CD14-positive monocyte (primary cell): ENCODE data around the gene RGS3. TPM values are rescaled to one million over a fixed set of nuclear protein-coding genes. Genes with fewer than 3 reads are reported as not detected.
A peak's percentile ranks its signal among the peaks of the same experiment; 100 is the strongest.

Source experiments
- DNase-seq, 3 donors: peaks; one replicate each; pipeline ENCODE4 v3.0.0-alpha.2; 2011 to 2022
- H2AFZ ChIP-seq: 2 replicates; pipeline ENCODE4 v1.6.0; 2012; ENCODE audit warnings: mild to moderate bottlenecking, low read depth, low read length, inconsistent platforms; ENCODE audit not compliant: insufficient read depth, poor library complexity, severe bottlenecking
- H3K27ac ChIP-seq, 2 donors: 1 replicate in 1 of 2; 2 replicates in 1 of 2; pipeline ENCODE4 v1.5.1; 2012 to 2013; ENCODE audit warnings: low read length in 2 of 2, control low read depth in 1 of 2, inconsistent platforms in 1 of 2, low read depth in 1 of 2, mild to moderate bottlenecking in 1 of 2
- H3K27me3 ChIP-seq, 2 donors: one replicate each; pipeline versions ENCODE4 v1.6.0 to v1.6.1; 2011 to 2013; ENCODE audit warnings: low read length in 2 of 2; ENCODE audit not compliant: control insufficient read depth in 2 of 2, insufficient read depth in 2 of 2
- H3K36me3 ChIP-seq, 2 donors: replicated peaks in 1 of 2; 1 replicate in 1 of 2; 2 replicates in 1 of 2; pipeline versions ENCODE4 v1.5.1 to v1.6.1; 2012 to 2013; ENCODE audit warnings: low read length in 2 of 2, control low read depth in 1 of 2, inconsistent platforms in 1 of 2, mild to moderate bottlenecking in 1 of 2; ENCODE audit not compliant: insufficient read depth in 2 of 2, control insufficient read depth in 1 of 2
- H3K4me1 ChIP-seq, 2 donors: 1 replicate in 1 of 2; 2 replicates in 1 of 2; pipeline versions ENCODE4 v1.5.1 to v1.6.1; 2012 to 2013; ENCODE audit warnings: low read length in 2 of 2, control low read depth in 1 of 2, inconsistent platforms in 1 of 2, mild to moderate bottlenecking in 1 of 2, moderate library complexity in 1 of 2; ENCODE audit not compliant: insufficient read depth in 2 of 2, control insufficient read depth in 1 of 2
- H3K4me2 ChIP-seq: replicated peaks from 2 replicates; pipeline ENCODE3; 2012; ENCODE audit warnings: low read length, moderate library complexity, mild to moderate bottlenecking; ENCODE audit not compliant: poor library complexity, severe bottlenecking; ENCODE audit errors: extremely low read depth
- H3K4me3 ChIP-seq, 3 experiments: fragments of 200-600 bp in 1 of 3; sonication (generic) in 1 of 3; replicated peaks in 1 of 3; 1 replicate in 2 of 3; 2 replicates in 1 of 3; pipeline ENCODE4 v1.5.1; 2011 to 2013; ENCODE audit warnings: low read length in 3 of 3, mild to moderate bottlenecking in 3 of 3, control low read depth in 2 of 3, low read depth in 2 of 3, inconsistent platforms in 1 of 3, moderate library complexity in 1 of 3
- H3K79me2 ChIP-seq: 2 replicates; pipeline ENCODE4 v1.6.0; 2012; ENCODE audit warnings: mild to moderate bottlenecking, control low read depth, inconsistent platforms, low read length, moderate library complexity; ENCODE audit not compliant: insufficient read depth
- H3K9ac ChIP-seq: 2 replicates; pipeline ENCODE4 v1.6.0; 2017; ENCODE audit warnings: low read length, mild to moderate bottlenecking; ENCODE audit not compliant: insufficient read depth, poor library complexity, severe bottlenecking
- H3K9me3 ChIP-seq, 2 donors: replicated peaks in 1 of 2; 1 replicate in 1 of 2; 2 replicates in 1 of 2; pipeline versions ENCODE4 v1.5.1 to v1.6.1; 2012 to 2013; ENCODE audit warnings: low read length in 2 of 2, control low read depth in 1 of 2; ENCODE audit not compliant: control insufficient read depth in 1 of 2, insufficient read depth in 1 of 2
- H4K20me1 ChIP-seq: 2 replicates; pipeline ENCODE4 v1.6.0; 2012; ENCODE audit warnings: mild to moderate bottlenecking, low read length, control low read depth, moderate library complexity; ENCODE audit not compliant: insufficient read depth
- H3K27ac Mint-ChIP-seq, 7 donors: one replicate each; pipeline ENCODE4 v1.8.0; 2020; ENCODE audit warnings: mild to moderate bottlenecking in 7 of 7, mixed read lengths in 7 of 7, moderate library complexity in 6 of 7, inconsistent platforms in 2 of 7
- H3K27me3 Mint-ChIP-seq, 3 donors: one replicate each; pipeline ENCODE4 v1.8.0; 2021 to 2022; ENCODE audit warnings: low read depth in 3 of 3, mild to moderate bottlenecking in 3 of 3, mixed read lengths in 3 of 3, moderate library complexity in 3 of 3, inconsistent platforms in 1 of 3
- H3K36me3 Mint-ChIP-seq, 2 donors: one replicate each; pipeline ENCODE4 v1.8.0; 2020; ENCODE audit warnings: mixed read lengths in 2 of 2, inconsistent platforms in 1 of 2, mild to moderate bottlenecking in 1 of 2
- H3K4me1 Mint-ChIP-seq: one replicate; pipeline ENCODE4 v1.8.0; 2020; ENCODE audit warnings: mild to moderate bottlenecking, mixed read lengths
- H3K4me3 Mint-ChIP-seq, 2 donors: one replicate each; pipeline ENCODE4 v1.8.0; 2020; ENCODE audit warnings: mild to moderate bottlenecking in 2 of 2, mixed read lengths in 2 of 2, moderate library complexity in 1 of 2
- H3K9me3 Mint-ChIP-seq, 7 donors: one replicate each; pipeline ENCODE4 v1.8.0; 2020 to 2022; ENCODE audit warnings: mixed read lengths in 7 of 7, mild to moderate bottlenecking in 6 of 7, moderate library complexity in 6 of 7, inconsistent platforms in 2 of 7
- whole genome bisulfite sequencing: methylation state at CpG from one replicate; pipeline ENCODE4 v1.1.5; 2013; ENCODE audit warnings: missing lambda C conversion rate; ENCODE audit not compliant: insufficient coverage; 5-methylcytosine and 5-hydroxymethylcytosine counted together
- intact Hi-C, 2 donors: fragments of 100-400 bp; cut with micrococcal nuclease; formaldehyde crosslinking; loops; one replicate each; pipeline versions ENCODE4 v1.15.0 to v1.15.1; 2023
- polyA plus RNA-seq, 3 donors: library from polyadenylated mRNA; depleted of rRNA in 1 of 3; unstranded in 2 of 3; stranded (reverse) in 1 of 3; fragments of 300-500 nt in 2 of 3; fragments of >200 nt in 1 of 3; fragmentation: Illumina TruSeq in 2 of 3; gene quantifications; 1 replicate in 2 of 3; 2 replicates in 1 of 3; pipeline ENCODE4 v1.2.3, GENCODE V29; 2012 to 2021
- TF ChIP-seq, protein P1 (sequence below): fragments of 200-600 bp; IDR thresholded peaks from one replicate; pipeline ENCODE4 v1.8.0; 2022; ENCODE audit warnings: antibody characterized with exemption, mild to moderate bottlenecking

Gene RGS3
- polyA plus RNA-seq, 3 donors, result 9.1 to 16.2 (median 15.8) TPM

DNA sequence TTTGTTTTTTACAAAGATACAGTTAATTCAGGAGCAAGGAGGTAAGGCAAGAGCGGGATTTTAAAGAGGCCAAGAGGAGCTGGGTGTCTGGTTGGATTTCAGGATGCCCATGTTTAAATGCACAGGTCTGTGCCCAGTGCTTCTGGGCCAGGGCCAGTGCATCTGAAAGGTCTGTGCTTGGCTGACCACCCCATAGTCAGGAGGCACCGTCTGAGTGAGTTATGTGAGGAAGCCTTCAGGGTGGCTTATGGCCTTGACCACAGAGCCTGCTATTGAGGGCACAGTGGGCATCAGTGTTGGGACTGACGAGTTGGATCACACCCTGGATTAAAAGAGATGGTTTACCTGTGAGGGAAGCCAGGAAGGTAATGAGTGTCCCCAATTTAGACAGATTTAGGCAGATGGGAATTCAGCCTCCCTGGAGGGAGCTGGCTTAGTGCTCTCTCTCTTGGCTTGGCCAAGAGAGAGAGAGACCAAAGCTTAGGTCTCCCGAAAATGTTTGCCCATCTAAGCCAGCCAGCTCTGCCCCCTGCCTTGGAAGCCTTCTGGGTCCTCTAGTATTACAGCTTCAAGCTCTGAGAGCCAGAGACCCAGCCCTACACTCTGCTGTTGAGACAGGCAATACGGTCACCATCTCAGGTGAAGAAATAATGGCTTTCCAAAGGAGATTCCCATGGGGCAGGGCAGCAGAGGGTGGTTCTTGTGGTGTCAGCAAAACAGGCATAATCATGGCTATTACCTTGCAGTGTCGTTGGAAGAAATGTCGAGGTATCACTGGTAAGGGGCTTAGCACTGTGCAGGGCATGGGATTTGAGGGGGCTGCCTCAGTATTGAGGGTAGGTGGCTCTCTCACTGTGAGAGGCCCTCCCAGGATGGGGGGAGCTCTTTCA lies 68.6 kb downstream of the RGS3 start:
- H3K4me3 Mint-ChIP-seq, result no peak overlapping the region
- H3K9me3 Mint-ChIP-seq, result no peaks in the 10 kb centered on the region
- Histone ChIP-seq H3K27ac (no peak overlapping the region), H3K4me3 (no peak overlapping the region), H3K27me3 (no peaks in the 10 kb centered on the region), H3K9me3 (no peaks in the 10 kb centered on the region), H3K4me2 (no peak overlapping the region), H2AFZ (no peak overlapping the region), H3K79me2 (no peaks in the 10 kb centered on the region), H3K4me1 (no peaks in the 10 kb centered on the region), H4K20me1 (no peaks in the 10 kb centered on the region), H3K36me3 (no peaks in the 10 kb centered on the region), H3K9ac (no peak overlapping the region)
- 97% methylated on average over 5 of the region's 7 CpGs for WGBS
- no peak for DNase-seq
- intact Hi-C loops, result no loop called here
- TF ChIP-seq, protein P1, sequence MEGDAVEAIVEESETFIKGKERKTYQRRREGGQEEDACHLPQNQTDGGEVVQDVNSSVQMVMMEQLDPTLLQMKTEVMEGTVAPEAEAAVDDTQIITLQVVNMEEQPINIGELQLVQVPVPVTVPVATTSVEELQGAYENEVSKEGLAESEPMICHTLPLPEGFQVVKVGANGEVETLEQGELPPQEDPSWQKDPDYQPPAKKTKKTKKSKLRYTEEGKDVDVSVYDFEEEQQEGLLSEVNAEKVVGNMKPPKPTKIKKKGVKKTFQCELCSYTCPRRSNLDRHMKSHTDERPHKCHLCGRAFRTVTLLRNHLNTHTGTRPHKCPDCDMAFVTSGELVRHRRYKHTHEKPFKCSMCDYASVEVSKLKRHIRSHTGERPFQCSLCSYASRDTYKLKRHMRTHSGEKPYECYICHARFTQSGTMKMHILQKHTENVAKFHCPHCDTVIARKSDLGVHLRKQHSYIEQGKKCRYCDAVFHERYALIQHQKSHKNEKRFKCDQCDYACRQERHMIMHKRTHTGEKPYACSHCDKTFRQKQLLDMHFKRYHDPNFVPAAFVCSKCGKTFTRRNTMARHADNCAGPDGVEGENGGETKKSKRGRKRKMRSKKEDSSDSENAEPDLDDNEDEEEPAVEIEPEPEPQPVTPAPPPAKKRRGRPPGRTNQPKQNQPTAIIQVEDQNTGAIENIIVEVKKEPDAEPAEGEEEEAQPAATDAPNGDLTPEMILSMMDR, result no peak
- peaks cover 3% of the 10 kb centered on the region for H3K4me1 Mint-ChIP-seq
- H3K36me3 Mint-ChIP-seq, result no peaks in the 10 kb centered on the region
- H3K27me3 Mint-ChIP-seq, result peaks cover 0 to 2% (median 0%) of the 10 kb centered on the region in 3 donors
- H3K27ac Mint-ChIP-seq, result peak overlapping the region in 1 of 7 donors; percentile 35

DNA sequence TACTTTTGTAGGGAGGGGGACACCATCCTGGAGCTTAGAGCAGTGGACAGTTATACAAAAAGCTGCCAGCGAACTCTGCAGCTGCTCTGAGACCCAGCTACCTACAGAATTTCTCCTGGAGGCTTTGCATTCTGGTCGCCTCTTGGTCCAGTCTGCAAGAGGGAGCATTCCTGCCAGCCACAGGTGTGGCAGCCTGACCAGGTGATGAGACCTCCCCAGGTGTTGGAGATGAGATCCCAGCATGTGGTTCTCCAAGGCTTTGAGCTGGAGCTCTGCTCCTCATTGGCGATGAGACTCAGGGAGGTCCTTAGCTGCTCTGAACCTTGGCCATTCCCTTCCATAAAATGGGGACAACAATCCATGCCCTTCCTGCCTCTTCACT lies 69.3 kb downstream of the RGS3 start:
- no peak overlapping the region for H3K27ac ChIP-seq
- TF ChIP-seq, protein P1, result no peak
- H3K27ac Mint-ChIP-seq, result no peak overlapping the region
- DNase-seq, result no peak
- H3K9me3 ChIP-seq, result no peaks in the 10 kb centered on the region
- no peaks in the 10 kb centered on the region for H3K4me1 ChIP-seq
- no peak overlapping the region for H3K4me3 ChIP-seq
- H3K36me3 Mint-ChIP-seq, result no peaks in the 10 kb centered on the region
- intact Hi-C loops, result no loop called here
- H3K9ac ChIP-seq, result no peak overlapping the region
- no peaks in the 10 kb centered on the region for H4K20me1 ChIP-seq
- H3K27me3 ChIP-seq, result no peaks in the 10 kb centered on the region
- H3K27me3 Mint-ChIP-seq, result peaks cover 0 to 2% (median 0%) of the 10 kb centered on the region in 3 donors
- H3K9me3 Mint-ChIP-seq, result no peaks in the 10 kb centered on the region
- H2AFZ ChIP-seq, result no peak overlapping the region
- H3K36me3 ChIP-seq, result no peaks in the 10 kb centered on the region
- no peaks in the 10 kb centered on the region for H3K79me2 ChIP-seq
- WGBS, result 100% methylated on average over 2 of the region's 3 CpGs
- peaks cover 3% of the 10 kb centered on the region for H3K4me1 Mint-ChIP-seq
- H3K4me3 Mint-ChIP-seq, result no peak overlapping the region
- no peak overlapping the region for H3K4me2 ChIP-seq
